Measurements from ENCODE around the gene RPIA.
"Not testable (repeated sequence)": the region's sequence is repeated elsewhere in the genome, so short reads cannot be mapped to it uniquely, and the experiment has no call there.

The RPIA gene

DNA sequence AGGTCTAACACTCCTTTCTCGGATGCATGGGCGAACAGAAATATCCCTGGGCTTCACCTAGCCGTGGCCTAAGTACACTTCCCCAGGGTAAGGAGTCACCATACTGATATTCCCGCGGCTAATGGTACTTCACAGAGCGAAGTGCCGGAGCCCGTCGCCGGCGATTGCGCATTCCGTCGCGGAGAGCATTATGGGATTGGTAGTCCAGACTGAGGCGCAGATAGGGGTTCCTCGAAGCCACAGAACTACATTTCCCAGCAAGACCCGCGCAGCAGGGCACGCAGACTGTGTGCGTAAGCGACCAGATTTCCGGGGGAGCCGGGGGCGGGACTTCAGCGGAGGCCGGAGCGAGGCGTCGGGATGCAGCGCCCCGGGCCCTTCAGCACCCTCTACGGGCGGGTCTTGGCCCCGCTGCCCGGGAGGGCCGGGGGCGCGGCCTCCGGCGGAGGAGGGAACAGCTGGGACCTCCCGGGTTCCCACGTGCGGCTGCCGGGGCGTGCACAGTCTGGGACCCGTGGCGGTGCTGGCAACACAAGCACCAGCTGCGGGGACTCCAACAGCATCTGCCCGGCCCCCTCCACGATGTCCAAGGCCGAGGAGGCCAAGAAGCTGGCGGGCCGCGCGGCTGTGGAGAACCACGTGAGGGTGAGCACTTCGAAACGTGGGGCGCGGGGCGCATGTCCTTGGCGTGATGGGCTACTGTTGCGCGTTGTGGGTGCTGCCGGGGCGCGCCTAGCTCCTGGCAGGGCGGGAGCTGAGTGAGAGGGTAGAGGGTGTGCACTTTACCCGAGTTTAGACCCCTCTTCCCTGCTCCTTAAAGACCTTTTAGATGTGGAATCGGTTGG is at the start of gene RPIA:
Gene RPIA, plus strand, starts transcription at position 335 of the 845 bp plus-strand sequence. Its CDS starts 26 bp downstream, at position 361.
- peak; percentile 99 for DNase-seq (ENCODE audit: low spot score)

DNA sequence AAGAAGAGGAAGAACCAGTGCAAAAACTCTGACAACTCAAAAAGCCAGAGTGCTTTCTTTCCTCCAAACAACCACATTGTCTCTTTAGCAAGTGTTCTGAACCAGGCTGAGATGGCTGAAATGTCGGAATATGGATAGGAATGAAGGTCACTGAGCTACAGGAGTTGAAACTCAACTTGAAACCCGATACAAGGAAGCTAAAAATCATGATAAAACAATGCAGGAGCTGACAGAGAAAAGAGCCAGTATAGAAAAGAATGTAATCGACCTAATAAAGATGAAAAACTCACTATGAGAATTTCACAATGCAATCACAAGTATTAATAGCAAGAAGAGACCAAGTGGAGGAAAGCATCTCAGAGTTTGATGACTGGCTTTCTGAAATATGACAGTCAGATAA is 49.2 kb upstream of the RPIA start:
- DNase-seq (ENCODE audit: low spot score), result no peak

DNA sequence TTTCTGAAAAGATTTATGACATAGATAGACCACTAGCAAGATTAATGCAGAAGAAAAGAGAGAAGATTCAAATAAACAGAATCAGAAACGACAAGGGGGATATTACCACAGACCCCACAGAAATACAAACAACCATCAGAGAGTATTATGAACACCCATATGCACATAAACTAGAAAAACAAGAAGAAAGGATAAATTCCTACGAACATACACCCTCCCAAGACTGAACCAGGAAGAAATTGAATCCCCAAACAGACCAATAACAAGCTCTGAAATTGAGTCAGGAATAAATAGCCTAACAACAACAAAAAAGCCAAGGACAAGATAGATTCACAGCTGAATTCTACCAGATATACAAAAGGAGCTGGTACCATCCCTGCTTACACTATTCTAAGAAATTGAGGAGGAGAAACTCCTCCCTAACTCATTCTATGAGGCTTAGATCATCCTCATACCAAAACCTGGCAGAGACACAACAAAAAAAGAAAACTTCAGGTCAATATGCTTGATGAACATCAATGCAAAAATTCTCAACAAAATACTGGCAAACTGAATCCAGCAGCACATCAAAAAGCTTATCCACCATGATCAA is 46.1 kb upstream of the RPIA start:
- DNase-seq (ENCODE audit: low spot score), result not testable (repeated sequence)

DNA sequence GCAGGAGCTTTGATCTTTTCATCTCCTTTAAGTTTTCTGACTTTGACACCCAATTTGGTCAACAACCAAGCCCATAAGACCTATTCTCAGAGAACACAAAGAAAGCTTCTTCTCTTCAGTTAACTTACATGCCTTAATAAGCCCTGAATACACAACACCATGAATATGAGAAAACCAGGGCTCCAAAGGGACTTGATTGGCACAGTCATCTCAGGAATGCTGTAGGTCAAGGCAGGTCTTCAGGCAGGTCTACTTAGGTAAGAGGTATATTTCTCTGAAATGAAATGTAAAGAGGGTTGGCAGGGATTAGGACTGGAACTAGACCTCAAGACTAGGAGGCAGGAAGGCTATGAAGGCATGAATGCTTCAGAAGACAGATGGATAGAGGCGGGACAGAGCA is 39.8 kb upstream of the RPIA start:
- DNase-seq (ENCODE audit: low spot score), result no peak

DNA sequence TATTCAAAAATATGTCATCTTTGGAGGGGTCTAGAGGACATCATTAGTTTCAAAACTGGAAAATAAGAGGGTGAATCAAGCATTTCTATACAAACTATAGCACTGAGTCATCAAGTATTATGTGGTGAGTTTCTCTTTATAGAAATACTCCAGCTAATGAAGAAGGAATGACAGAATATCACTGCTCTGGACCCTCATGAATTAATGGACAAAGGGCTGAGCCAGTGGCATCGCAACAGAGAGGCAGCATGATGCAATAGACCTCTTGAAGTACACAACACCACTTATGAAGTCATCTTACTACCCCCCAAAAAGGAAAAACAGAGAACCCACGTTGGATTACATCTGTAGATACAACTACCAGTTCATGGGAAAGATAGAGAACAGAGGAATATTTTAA is 36.8 kb upstream of the RPIA start:
- DNase-seq (ENCODE audit: low spot score), result no peak

DNA sequence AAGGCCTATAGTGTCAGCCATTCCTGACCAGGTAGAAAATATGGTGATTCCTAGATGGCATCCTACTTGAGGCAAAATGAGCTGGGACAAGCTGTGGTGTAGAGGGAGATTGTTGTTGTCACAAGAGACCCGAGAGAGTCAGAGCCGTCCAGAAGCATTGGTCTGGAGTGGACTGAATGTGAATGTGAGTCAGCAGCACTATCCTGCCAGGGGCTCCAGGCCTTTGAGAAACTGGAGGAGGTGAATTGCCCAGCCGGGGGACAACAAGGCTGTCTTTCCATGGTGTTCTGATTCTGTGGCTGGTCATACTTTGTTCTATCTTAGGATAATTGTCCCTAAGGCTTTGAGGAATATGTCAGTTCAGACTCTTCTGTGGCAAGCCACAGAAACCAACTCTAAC is 34.8 kb upstream of the RPIA start:
- peak; percentile 26 for DNase-seq (ENCODE audit: low spot score)

DNA sequence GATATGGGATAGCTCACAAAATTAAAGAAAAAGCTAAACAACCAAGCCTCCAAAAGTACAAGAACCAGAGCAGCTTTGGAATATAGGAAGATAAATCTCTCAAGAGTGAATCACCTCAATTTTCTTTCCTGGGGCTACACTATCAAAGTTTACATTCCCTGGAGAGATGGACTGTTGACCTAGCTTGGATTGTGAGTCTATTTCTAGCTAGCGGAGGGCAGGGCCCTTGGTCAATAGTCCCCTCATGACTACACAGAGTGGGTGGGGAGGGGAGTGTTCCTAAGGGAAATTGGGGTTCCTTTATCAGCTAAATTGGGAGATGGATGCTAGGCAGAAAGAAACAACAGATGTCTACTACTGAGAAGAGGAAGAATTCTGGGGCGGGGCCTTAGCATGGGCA is 34.3 kb upstream of the RPIA start:
- DNase-seq (ENCODE audit: low spot score), result no peak

DNA sequence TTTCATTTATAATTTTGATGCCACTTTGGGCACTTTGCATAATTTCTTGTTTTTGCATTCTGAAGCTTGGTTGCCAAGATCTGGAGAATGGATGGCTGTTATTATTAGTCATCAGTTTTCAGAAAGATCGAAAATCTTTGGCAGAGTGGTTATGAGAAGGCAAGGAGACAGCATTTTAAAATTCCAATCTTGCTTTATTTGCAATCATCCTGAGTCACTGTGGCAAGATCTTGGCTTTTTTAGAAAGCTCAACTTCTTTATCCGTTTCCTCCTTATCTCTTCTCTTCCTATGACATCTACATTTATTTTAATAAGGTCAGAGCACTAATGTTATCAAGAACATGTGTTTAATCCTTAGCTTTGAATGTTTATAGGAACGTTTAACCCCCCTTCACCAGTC is 33.1 kb upstream of the RPIA start:
- peak; percentile 67 for DNase-seq (ENCODE audit: low spot score)

DNA sequence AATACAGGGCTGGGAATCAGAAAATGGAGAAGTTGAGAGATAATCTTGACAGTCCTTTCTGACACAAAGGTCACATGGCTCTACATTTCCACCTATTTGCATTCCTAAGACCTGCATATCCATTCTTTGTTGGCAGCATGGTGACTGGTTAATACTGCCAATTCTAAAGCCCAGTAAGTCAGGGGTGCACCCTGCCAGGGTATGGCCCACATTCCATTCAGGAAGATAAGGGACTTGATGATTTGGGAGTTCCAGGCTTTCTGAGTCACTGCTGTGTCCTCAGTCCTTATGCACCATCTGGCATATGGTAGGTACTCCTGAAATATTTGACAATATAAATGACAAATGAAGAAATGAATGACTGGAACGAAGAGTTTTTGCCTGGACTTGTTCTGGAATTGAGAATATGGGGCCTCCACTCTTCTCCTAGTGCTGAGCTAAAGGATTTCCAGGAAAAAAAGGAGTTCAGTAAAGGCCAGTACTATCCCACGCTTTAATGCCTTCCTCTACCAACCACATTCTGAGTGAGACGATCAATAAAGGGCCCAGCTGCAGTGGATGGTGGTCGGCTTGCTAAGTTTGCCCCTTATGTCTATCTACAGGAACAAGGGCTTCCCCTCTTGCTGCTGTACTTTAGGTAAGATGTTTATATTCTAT is 32.5 kb upstream of the RPIA start:
- peak; percentile 29 for DNase-seq (ENCODE audit: low spot score)

DNA sequence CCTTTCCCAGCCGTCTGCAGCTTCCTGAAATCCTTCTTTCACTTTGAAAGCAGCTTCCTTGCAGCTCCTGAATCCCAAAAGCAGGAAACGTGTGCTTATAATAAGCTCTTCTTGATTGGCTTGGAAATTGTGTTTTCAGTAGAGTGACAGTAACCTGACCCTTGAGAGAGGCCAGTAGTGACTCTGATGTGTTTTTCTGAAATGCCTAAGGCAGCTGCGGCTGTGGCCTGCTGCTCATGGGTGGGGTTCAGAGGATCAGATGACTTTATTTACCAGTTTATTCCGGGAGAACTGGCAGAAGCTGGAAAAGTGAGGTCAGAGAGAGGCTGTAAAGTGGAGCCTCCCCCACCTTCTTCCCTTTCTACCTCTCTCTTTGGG is 31.9 kb upstream of the RPIA start:
- DNase-seq (ENCODE audit: low spot score), result peak; percentile 80

DNA sequence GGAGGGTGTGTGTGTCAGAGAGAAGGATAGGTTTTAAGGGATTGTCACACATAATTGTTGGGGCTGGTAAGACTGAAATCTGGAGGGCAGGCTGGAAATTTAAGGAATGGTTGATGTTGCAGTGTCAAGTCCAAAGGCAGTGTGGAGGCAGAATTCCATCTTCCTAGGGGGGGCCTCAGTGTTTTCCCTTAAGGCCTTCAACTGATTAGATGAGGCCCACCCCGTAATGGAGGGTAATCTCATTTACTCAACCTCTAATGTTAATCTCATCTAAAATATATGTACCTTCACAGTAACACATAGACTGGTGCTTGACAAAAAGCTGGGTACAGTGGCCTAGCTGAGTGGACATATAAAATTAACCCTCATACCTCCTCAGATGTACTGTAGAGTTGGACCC is 30.9 kb upstream of the RPIA start:
- DNase-seq (ENCODE audit: low spot score), result no peak

DNA sequence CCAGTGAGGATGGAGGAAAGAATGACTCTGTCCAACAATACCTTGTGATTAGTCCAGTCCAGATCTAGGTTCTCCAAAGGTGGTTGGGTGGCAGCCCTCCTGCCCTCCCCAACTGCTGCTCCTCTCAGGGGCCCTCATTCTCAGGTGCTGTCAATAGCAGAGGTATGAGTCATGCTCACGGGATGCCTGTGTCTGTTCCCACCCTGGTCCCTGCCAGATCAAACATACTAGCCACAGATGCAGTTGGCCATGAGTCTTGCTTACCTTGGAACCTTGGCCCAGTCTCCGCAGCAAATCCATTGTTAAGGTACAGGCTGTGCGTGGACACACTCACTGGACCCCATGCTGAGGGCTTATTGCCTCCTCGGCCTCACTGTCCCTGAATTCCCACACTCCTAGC is 24.9 kb upstream of the RPIA start:
- no peak for DNase-seq (ENCODE audit: low spot score)

DNA sequence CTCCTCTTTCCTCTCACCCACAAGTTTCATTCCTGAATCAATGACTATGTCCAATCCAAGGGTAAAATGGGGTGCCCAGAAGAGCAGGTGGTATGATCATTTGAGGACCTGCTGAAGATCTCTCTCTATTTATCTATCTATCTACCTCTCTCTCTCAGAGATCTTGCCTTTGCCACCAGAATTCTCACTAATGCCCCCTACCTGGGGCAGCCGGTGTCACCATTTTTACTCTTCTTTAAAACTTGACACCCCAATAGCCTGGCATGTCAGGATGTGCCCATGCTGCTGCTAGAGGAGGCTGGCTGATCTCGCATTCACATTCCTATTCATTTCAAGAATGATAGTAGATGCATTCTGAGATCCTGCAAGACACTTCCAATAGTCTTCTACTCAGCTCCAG is 24.3 kb upstream of the RPIA start:
- no peak for DNase-seq (ENCODE audit: low spot score)

DNA sequence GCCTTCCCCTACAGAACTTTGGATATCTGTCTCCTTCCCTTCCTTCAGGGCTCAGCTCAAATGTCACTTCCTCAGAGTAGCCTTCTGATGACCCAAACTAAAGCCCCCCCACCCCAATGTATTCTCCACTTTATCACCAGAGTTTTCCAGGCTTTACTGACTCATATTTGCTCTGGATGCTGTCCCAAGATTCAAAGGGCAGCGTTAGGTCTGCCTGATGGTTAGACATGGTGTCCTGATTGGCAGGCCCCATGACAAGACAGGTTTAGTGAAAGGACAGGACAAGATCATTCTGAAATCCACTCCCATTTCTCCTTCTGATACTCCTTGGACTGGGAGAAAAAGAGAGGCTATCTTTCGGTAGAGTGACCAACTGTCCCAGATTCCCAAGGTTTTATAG is 22.6 kb upstream of the RPIA start:
- no peak for DNase-seq (ENCODE audit: low spot score)

DNA sequence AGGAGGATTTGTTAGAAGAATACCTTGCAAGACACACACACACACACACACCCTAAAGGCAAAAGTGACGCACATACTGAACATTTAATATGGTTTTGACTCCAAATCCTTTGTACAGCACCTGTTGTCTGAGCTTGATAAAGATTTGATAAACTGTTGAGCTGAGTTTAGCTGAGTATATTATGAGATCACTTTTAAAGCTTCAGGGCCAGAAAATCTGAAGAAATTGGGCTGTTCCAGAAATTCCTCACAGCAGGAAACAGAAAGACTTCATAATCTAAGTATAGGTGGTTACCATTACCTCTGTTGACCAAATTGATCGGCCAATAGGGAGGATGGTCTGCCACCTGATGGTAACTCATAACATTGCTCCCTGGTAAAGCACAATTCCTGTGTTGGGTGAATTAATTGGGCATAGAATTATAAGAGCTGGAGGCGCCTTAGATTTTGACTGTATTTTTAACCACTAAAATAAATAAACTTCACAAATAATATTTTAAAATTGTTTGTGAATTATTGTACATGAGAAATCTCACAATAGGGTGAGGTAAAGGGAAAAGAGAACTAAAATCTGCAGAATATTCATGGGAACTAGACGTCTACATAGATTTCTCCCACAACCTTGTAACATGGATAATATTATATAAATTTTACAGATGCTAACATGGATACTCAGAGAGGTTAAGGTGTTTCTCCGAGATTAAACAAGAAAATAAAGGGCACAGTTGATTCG is 21.8 kb upstream of the RPIA start:
- peak; percentile 67 for DNase-seq (ENCODE audit: low spot score)

DNA sequence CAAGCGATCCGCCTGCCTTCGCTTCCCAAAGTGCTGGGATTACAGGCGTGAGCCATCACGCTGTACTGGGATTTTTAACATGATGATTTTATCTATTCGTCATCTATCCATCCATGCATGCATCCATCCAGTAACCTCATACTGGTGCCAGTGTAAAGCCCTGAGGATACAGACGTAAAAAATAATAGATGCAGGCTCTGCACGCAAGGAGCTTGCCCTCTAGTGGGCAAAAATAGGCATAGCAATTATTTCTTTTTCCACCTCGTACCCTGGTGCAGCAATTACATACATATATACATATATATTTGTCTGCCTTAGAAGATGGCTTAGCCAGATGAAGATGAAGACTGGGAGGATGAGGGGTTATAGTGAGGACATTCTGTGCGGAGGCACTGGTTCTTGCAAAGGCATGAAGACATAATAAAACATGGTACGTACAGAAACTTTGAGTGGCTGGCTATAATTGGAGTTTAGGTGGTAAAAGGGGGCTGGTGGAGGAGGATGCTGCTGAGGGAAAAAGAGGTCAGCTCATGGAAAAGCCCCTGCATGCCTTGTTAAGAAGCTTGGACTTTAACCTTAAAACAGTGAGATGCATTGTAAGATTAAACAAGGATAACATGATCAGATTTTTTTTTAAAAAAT is 19.6 kb upstream of the RPIA start:
- peak; percentile 79 for DNase-seq (ENCODE audit: low spot score)

DNA sequence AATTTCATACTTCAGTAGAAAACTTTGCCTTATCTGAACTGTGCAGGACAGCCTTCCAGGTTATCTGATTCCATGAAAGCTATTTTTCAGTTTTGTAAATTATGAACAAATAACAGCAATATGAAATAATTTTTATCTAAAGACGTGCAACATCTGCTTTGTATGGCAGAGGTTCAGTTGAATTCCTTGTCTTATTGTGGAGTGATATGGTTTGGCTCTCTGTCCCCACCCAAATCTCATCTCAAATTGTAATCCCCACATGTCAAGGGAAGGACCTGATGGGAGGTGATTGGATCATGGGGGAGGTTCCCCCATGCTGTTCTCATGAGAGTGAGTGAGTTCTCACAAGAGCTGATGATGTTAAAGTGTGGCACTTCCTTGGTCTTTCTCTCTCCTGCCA is 18.1 kb upstream of the RPIA start:
- no peak for DNase-seq (ENCODE audit: low spot score)

DNA sequence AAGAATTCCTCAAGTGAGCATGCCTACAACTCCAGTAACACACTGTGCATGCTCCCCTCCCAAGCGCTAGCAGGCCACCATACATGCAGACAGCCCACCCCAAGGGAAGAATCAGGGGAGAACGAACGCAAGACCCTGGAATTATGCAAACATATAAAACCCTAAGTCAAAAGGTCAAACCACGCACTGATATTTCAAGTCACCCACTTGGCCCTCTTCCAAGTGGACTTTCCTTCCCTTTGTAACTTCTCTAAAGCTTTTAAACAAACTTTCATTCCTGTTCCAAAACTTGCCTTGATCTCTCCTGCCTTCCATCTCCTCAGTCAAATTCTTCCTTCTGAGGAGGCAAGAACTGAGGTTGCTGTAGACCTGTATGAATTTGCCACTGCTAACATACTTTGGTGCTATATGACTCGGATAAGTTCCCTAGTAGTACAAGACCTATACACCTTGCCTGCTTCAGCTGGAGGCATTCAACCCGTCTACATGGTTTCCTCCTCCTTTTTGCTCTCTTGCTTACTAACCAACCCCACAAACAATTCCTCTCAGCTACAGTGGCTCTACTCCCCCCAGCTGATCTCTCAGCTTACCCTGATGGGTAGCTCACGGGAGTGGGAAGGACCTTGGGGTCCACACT is 11.1 kb upstream of the RPIA start:
- DNase-seq (ENCODE audit: low spot score), result no peak

DNA sequence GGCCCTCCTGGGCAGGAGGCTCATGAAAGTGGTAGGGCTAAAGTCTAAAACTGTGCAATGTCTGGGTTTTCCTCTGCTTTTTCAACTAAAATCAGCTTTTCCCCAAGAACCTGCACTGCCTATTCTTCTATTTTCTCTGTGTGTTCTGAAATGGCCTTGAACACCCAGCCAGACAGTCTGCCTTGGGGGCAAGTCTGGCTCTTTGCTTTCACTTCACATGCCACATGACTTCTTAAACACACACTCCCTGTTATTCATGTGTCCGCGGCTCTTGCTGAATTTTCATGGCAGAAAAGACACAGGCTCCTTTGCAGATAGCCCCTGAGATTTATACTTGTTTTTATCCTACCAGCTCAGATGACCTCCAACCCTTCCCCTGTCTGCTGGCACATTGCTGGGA is 10.6 kb upstream of the RPIA start:
- no peak for DNase-seq (ENCODE audit: low spot score)

DNA sequence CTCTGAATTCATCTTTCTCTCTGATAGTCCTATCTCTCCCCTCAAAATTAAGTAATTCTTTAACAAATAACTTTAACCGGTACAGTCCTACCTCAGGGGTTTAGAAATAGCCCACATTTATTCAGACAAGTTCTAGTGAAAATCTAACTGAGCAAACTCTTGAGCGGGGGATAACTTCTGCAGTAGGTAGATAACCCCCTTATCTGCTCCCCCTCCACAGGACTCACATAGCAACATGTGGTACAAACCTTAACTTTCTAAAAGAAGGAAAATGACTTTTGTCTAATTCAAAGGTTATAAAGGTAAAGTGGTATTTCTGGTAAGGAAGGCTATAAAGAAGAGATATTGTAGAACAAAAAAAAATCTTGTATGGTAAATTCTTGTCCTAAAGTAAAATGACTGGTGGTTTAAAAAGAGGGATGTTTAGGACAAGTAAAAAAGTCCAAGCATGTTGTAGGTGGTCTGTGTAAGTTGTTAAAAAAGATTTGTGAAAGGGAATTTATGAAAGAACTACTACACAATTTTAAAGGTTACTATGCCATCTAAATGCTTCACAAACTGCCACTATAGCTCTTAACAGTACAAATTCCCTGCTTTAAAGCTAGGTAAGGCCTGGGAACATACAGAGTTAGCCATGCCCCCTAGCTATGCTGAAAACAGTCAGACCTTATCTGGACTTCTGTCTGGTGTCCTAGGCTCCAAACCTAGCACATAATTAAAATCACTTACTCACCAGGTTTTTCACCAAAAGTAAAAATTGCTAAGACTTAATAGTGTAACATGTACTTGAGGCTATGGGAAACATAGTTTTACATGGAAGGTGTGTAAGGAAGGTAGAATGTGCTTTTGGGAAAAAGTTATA is 8.1 kb upstream of the RPIA start:
- no peak for DNase-seq (ENCODE audit: low spot score)

DNA sequence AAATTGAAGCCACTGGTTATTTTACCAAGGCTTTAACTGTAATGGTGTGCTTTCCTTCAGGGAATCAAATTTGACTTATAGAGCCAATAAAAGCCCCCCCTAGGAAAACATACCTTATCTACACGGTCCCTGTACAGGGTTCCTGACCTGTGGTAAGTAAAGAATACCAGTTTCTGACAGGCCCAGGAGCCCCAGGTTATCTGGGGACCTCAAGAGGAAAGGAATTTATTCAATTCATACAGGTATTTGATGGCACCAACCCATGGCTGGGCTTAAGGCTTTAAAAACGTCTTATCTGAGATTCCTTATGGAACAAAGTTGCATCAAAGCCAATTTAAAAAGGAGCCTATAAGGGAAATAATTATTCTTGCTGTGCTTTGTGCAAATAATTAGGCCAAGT is 7.0 kb upstream of the RPIA start:
- DNase-seq (ENCODE audit: low spot score), result no peak
